Progenitor cell of endocrine pancreas (in vitro differentiated cells): ENCODE data around the gene OGFOD2. TPM values are rescaled to one million over a fixed set of nuclear protein-coding genes. Genes with fewer than 3 reads are reported as not detected.

Source experiments
- DNase-seq: peaks from one replicate; pipeline ENCODE4 v3.0.0; 2021; ENCODE audit warnings: low spot score; ENCODE audit not compliant: unreplicated experiment
- H3K27ac Mint-ChIP-seq: 2 replicates; pipeline ENCODE4 v1.8.0; 2021; ENCODE audit warnings: mild to moderate bottlenecking, moderate library complexity, mixed read lengths
- H3K27me3 Mint-ChIP-seq: 2 replicates; pipeline ENCODE4 v1.8.0; 2021; ENCODE audit warnings: mixed read lengths
- H3K36me3 Mint-ChIP-seq: 2 replicates; pipeline ENCODE4 v1.8.0; 2022; ENCODE audit warnings: mixed read lengths; ENCODE audit not compliant: insufficient read depth
- H3K4me1 Mint-ChIP-seq: 2 replicates; pipeline ENCODE4 v1.8.0; 2021; ENCODE audit warnings: low read depth, mixed read lengths
- H3K4me3 Mint-ChIP-seq: 2 replicates; pipeline ENCODE4 v1.8.0; 2021; ENCODE audit warnings: low read depth, mild to moderate bottlenecking, moderate library complexity, mixed read lengths
- H3K9me3 Mint-ChIP-seq: 2 replicates; pipeline ENCODE4 v1.8.0; 2021; ENCODE audit warnings: low read depth, mixed read lengths
- total RNA-seq: library from RNA; stranded (reverse); gene quantifications from 2 replicates; pipeline ENCODE4 v1.2.1, GENCODE V29; 2021
- TF ChIP-seq, protein P1 (sequence below): fragments of 200-600 bp; sonication (generic); IDR thresholded peaks from one replicate; pipeline ENCODE4 v1.5.0; 2021; ENCODE audit warnings: antibody characterized with exemption, mild to moderate bottlenecking; ENCODE audit not compliant: unreplicated experiment

Gene OGFOD2
- total RNA-seq, 1 donor from 2014 or later = 16.1 TPM

GRCh38 chr12:123019841-123020138, 44.7 kb downstream of the OGFOD2 start:
- no peaks in the 10 kb centered on the region for H3K36me3 Mint-ChIP-seq
- no peak overlapping the region for H3K27ac Mint-ChIP-seq
- H3K9me3 Mint-ChIP-seq = no peaks in the 10 kb centered on the region
- DNase-seq = no peak
- TF ChIP-seq, protein P1, sequence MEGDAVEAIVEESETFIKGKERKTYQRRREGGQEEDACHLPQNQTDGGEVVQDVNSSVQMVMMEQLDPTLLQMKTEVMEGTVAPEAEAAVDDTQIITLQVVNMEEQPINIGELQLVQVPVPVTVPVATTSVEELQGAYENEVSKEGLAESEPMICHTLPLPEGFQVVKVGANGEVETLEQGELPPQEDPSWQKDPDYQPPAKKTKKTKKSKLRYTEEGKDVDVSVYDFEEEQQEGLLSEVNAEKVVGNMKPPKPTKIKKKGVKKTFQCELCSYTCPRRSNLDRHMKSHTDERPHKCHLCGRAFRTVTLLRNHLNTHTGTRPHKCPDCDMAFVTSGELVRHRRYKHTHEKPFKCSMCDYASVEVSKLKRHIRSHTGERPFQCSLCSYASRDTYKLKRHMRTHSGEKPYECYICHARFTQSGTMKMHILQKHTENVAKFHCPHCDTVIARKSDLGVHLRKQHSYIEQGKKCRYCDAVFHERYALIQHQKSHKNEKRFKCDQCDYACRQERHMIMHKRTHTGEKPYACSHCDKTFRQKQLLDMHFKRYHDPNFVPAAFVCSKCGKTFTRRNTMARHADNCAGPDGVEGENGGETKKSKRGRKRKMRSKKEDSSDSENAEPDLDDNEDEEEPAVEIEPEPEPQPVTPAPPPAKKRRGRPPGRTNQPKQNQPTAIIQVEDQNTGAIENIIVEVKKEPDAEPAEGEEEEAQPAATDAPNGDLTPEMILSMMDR = no peak
- H3K27me3 Mint-ChIP-seq = no peaks in the 10 kb centered on the region
- no peak overlapping the region for H3K4me3 Mint-ChIP-seq
- no peaks in the 10 kb centered on the region for H3K4me1 Mint-ChIP-seq

DNA sequence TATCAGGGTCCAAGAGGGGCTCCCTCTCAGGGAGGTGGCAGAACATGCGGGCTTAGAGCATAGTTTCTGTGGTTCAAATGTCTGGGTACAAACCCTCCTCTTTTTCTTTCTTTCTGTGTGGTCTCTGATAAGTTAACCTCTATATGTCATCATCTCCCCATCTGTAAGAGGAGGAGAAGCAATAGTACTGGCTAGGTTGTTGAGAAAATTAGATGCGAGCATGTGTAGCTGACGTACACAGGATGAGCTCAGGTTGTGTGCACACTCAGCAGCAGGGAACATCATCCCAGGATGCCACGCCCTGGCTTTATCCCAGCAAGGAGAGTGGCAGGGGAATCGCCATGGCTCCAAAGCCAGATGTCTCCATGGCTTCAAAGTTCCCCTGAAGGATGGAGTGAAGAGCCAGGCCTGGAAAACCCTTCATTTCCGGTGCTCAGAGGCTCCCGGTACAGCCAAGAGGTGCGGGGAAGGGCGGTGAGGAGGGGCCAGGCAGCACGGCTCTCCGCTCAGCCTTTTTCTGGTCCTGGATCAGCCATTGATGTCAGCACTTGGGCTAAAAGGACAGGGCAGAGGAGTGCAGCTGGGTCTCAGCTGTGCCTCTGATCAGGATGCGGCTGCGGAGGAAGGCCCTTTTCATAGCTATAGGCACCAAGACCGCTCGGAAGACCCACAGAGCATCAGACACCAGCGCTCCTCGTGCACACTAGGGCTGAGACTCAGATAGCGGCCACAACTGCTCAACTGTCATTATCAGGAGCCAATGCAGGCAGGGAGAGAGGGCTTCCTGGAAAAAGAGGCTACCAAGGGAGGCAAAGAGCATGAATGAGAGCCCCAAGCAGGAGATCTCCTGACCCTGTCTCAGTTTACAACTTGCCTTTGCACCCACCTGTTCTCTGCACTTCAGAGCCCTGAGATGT, 46.9 kb downstream of the OGFOD2 start:
- Mint-ChIP-seq H3K9me3 (no peaks in the 10 kb centered on the region), H3K27me3 (no peaks in the 10 kb centered on the region), H3K4me3 (no peak overlapping the region), H3K4me1 (no peaks in the 10 kb centered on the region), H3K27ac (peak overlapping the region; percentile 40), H3K36me3 (no peaks in the 10 kb centered on the region)
- DNase-seq = no peak
- TF ChIP-seq, protein P1 = no peak

DNA sequence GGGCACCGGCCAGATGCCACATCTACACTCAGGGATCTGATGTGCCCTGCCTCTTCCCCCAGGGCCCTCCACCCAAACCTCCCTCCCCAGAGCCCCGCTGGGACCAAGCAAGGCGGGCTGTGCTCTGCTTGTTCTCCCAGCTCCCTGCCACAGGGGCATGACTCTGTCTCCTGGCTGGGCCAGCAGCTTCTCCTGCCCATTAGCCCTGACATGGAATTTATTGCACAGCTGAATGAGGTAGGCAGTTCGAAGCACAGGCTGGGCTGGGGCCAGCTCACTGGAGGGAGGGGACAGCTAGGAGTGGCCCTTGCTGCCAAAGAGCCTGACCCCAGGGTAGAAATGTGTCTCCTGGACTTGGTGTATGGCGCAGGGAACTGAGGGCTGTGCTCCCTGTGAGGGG, 47.8 kb downstream of the OGFOD2 start:
- H3K27me3 Mint-ChIP-seq = peaks cover 2% of the 10 kb centered on the region
- no peak for DNase-seq
- H3K36me3 Mint-ChIP-seq = no peaks in the 10 kb centered on the region
- no peaks in the 10 kb centered on the region for H3K9me3 Mint-ChIP-seq
- no peak overlapping the region for H3K4me3 Mint-ChIP-seq
- no peaks in the 10 kb centered on the region for H3K4me1 Mint-ChIP-seq
- no peak overlapping the region for H3K27ac Mint-ChIP-seq
- TF ChIP-seq, protein P1 = no peak

GRCh38 chr12:123024819-123025391, 49.9 kb downstream of the OGFOD2 start:
- TF ChIP-seq, protein P1 = no peak
- peaks cover 5% of the 10 kb centered on the region for H3K27me3 Mint-ChIP-seq
- H3K9me3 Mint-ChIP-seq = no peaks in the 10 kb centered on the region
- no peak overlapping the region for H3K4me3 Mint-ChIP-seq
- H3K4me1 Mint-ChIP-seq = no peaks in the 10 kb centered on the region
- no peak for DNase-seq
- no peaks in the 10 kb centered on the region for H3K36me3 Mint-ChIP-seq
- H3K27ac Mint-ChIP-seq = no peak overlapping the region

DNA sequence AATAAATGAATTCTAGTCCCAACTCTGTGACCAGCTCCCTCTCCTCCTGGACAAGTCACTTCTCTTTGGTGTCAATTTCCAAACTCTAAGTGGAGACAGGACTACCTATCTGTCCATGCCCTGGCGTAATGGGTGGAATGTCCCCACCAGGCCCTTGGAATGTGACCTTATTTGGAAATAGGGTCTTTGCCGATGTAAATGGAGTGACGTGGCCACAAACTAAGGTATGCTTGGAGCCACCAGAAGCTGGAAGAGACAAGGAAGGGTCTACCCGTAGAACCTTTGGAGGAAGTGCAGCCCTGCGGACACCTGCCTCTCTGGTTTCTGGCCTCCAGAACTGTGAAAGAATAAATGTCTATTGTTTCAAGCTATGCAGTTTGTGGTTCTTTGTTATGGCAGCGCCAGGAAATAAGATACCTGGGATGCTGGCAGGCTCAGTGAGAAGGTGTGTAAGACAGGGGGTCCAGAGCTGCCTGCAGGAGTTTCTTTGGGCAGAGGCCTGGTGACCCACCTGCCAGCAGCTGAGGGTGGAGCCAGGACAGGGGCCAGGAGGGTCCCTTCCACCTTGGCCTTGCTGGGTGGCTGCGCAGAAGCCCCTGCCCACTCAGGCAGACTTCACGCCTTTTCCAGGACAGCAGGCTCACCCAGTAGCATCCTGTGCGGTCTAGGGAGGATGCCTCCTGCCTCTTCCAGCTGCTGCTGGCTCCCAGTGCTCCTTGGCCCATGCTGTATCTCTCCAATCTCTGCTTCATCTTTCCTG, 51.2 kb downstream of the OGFOD2 start:
- H3K27ac Mint-ChIP-seq = peak overlapping the region; percentile 56
- no peaks in the 10 kb centered on the region for H3K4me1 Mint-ChIP-seq

More for the DNA sequence above, 51.2 kb downstream of the OGFOD2 start:
- Mint-ChIP-seq H3K27me3 (peaks cover 5% of the 10 kb centered on the region), H3K9me3 (no peaks in the 10 kb centered on the region), H3K36me3 (no peaks in the 10 kb centered on the region), H3K4me3 (no peak overlapping the region)
- no peak for DNase-seq
- TF ChIP-seq, protein P1 = no peak
